SK-N-SH (cell line): ENCODE measurements around the gene FKBP4. TPM values are rescaled to one million over a fixed set of nuclear protein-coding genes. Genes with fewer than 3 reads are reported as not detected.

ENCODE experiments used
- CTCF ChIA-PET: fragments of 300-600, 350-600 bp; formaldehyde crosslinking; extraction: SDS; loops from one replicate; lab custom pipeline; 2021; lab: Yijun Ruan, JAX
- POLR2A ChIA-PET: fragments of 350-600 bp; sonication (Branson Sonifier 250); formaldehyde crosslinking; extraction: SDS; loops from one replicate; lab custom pipeline; 2020; ENCODE audit warnings: antibody characterized with exemption, inconsistent platforms; lab: Yijun Ruan, JAX
- DNase-seq: peaks from one replicate; pipeline ENCODE4 v3.0.0; 2012
- H2AFZ ChIP-seq: fragments of 200-600 bp; sonication (generic); 2 replicates; pipeline ENCODE4 v1.8.1; 2016; ENCODE audit warnings: antibody characterized with exemption, mild to moderate bottlenecking, low read depth
- H3F3A ChIP-seq: fragments of 200-600 bp; sonication (generic); replicated peaks from 2 replicates; pipeline ENCODE3; 2016; ENCODE audit warnings: antibody characterized with exemption, mild to moderate bottlenecking; ENCODE audit not compliant: insufficient read depth
- H3K27ac ChIP-seq, 2 experiments: fragments of 200-500 bp in 1 of 2; fragments of 200-600 bp in 1 of 2; sonication (Bioruptor generic) in 1 of 2; sonication (generic), shearing (Covaris generic) in 1 of 2; 2 replicates each; pipeline versions ENCODE4 v1.5.1 to v1.6.1; 2014 to 2016; ENCODE audit warnings: low read depth in 2 of 2, inconsistent platforms in 1 of 2, low read length in 1 of 2, mild to moderate bottlenecking in 1 of 2, mixed read lengths in 1 of 2
- H3K27me3 ChIP-seq: fragments of 200-600 bp; sonication (generic), shearing (Covaris generic); 2 replicates; pipeline ENCODE4 v1.6.1; 2016; ENCODE audit warnings: mixed run types; ENCODE audit not compliant: insufficient read depth
- H3K36me3 ChIP-seq, 2 experiments: fragments of 200-500 bp in 1 of 2; fragments of 200-600 bp in 1 of 2; sonication (Bioruptor generic) in 1 of 2; sonication (generic) in 1 of 2; replicated peaks in 1 of 2; 2 replicates each; pipeline versions ENCODE3 to v1.5.1; 2014 to 2016; ENCODE audit warnings: low read length in 1 of 2, mild to moderate bottlenecking in 1 of 2; ENCODE audit not compliant: insufficient read depth in 2 of 2, control insufficient read depth in 1 of 2
- H3K4me1 ChIP-seq, 2 experiments: fragments of 200-500 bp in 1 of 2; fragments of 200-600 bp in 1 of 2; sonication (Bioruptor generic) in 1 of 2; sonication (generic), shearing (Covaris generic) in 1 of 2; 2 replicates each; pipeline versions ENCODE4 v1.5.1 to v1.6.1; 2014 to 2016; ENCODE audit warnings: low read depth in 1 of 2, low read length in 1 of 2, mixed run types in 1 of 2; ENCODE audit not compliant: insufficient read depth in 2 of 2, control insufficient read depth in 1 of 2
- H3K4me2 ChIP-seq: fragments of 200-600 bp; sonication (generic), shearing (Covaris generic); 2 replicates; pipeline ENCODE4 v1.6.1; 2017; ENCODE audit warnings: mixed run types
- H3K4me3 ChIP-seq, 2 experiments: fragments of 200-500 bp in 1 of 2; fragments of 200-600 bp in 1 of 2; sonication (Bioruptor generic) in 1 of 2; sonication (generic), shearing (Covaris generic) in 1 of 2; 2 replicates each; pipeline versions ENCODE4 v1.5.1 to v1.8.1; 2014 to 2016; ENCODE audit warnings: low read depth in 2 of 2, inconsistent platforms in 1 of 2, low read length in 1 of 2, mild to moderate bottlenecking in 1 of 2, mixed read lengths in 1 of 2, moderate library complexity in 1 of 2
- H3K79me2 ChIP-seq: fragments of 200-600 bp; sonication (generic); 2 replicates; pipeline ENCODE4 v1.8.1; 2017; ENCODE audit warnings: mild to moderate bottlenecking; ENCODE audit not compliant: insufficient read depth
- H3K9ac ChIP-seq: fragments of 200-600 bp; sonication (generic); 2 replicates; pipeline ENCODE4 v1.6.1; 2017; ENCODE audit warnings: mixed run types
- H3K9me2 ChIP-seq: fragments of 200-600 bp; sonication (generic); 2 replicates; pipeline ENCODE4 v1.6.1; 2017; ENCODE audit warnings: mixed run types
- H3K9me3 ChIP-seq: fragments of 200-600 bp; sonication (generic); 2 replicates; pipeline ENCODE4 v1.6.1; 2017; ENCODE audit warnings: mixed run types, mild to moderate bottlenecking, moderate library complexity
- H4K20me1 ChIP-seq: fragments of 200-600 bp; sonication (generic); 2 replicates; pipeline ENCODE4 v1.6.1; 2017; ENCODE audit warnings: mild to moderate bottlenecking, mixed run types; ENCODE audit not compliant: insufficient read depth
- EP300 ChIP-seq, 2 experiments: IDR thresholded peaks; 2 replicates each; pipeline versions ENCODE4 v1.4.0 to v1.6.1; 2012; ENCODE audit warnings: borderline replicate concordance in 1 of 2, low read depth in 1 of 2, low read length in 1 of 2
- EZH2phosphoT487 ChIP-seq: fragments of 200-600 bp; sonication (generic); IDR thresholded peaks from 2 replicates; pipeline ENCODE4 v1.6.1; 2017; ENCODE audit warnings: low read depth, mixed run types, mild to moderate bottlenecking, antibody characterized with exemption, moderate library complexity, borderline replicate concordance
- FOSL2 ChIP-seq: IDR thresholded peaks from 2 replicates; pipeline ENCODE4 v1.4.0; 2012; ENCODE audit warnings: low read depth, mild to moderate bottlenecking, moderate library complexity, borderline replicate concordance
- FOXM1 ChIP-seq: IDR thresholded peaks from 2 replicates; pipeline ENCODE4 v1.4.0; 2012; ENCODE audit warnings: low read depth, mild to moderate bottlenecking
- GATA2 ChIP-seq: sonication (generic); formaldehyde crosslinking; IDR thresholded peaks from 2 replicates; pipeline ENCODE4 v1.5.0; 2020; ENCODE audit warnings: mild to moderate bottlenecking, missing genetic modification reagents
- JUND ChIP-seq: IDR thresholded peaks from 2 replicates; pipeline ENCODE4 v1.4.0; 2012
- MEF2A ChIP-seq: IDR thresholded peaks from 2 replicates; pipeline ENCODE4 v1.4.0; 2012; ENCODE audit warnings: low read depth, borderline replicate concordance
- MXI1 ChIP-seq: IDR thresholded peaks from 2 replicates; pipeline ENCODE4 v1.6.1; 2012; ENCODE audit warnings: mild to moderate bottlenecking, low read depth, low read length, improper control_type of control experiment
- NFIC ChIP-seq: IDR thresholded peaks from 2 replicates; pipeline ENCODE4 v1.4.0; 2012; ENCODE audit warnings: borderline replicate concordance
- NRF1 ChIP-seq: IDR thresholded peaks from 2 replicates; pipeline ENCODE4 v1.6.1; 2012; ENCODE audit warnings: low read depth, mild to moderate bottlenecking, low read length
- PBX3 ChIP-seq: IDR thresholded peaks from 2 replicates; pipeline ENCODE4; 2012
- POLR2AphosphoS5 ChIP-seq: IDR thresholded peaks from 2 replicates; pipeline ENCODE4 v1.6.1; 2012; ENCODE audit warnings: low read depth, low read length
- RAD21 ChIP-seq: IDR thresholded peaks from 2 replicates; pipeline ENCODE4 v1.6.1; 2012; ENCODE audit warnings: mild to moderate bottlenecking, low read length
- RXRA ChIP-seq: IDR thresholded peaks from 2 replicates; pipeline ENCODE4 v1.4.0; 2012; ENCODE audit warnings: low read depth, mild to moderate bottlenecking, borderline replicate concordance
- SIN3A ChIP-seq: IDR thresholded peaks from 2 replicates; pipeline ENCODE4 v1.6.1; 2012; ENCODE audit warnings: low read depth, mild to moderate bottlenecking, low read length, moderate library complexity, borderline replicate concordance
- SMC3 ChIP-seq: IDR thresholded peaks from 2 replicates; pipeline ENCODE4 v1.6.1; 2012; ENCODE audit warnings: low read depth, low read length, improper control_type of control experiment
- TCF12 ChIP-seq: IDR thresholded peaks from 2 replicates; pipeline ENCODE4 v1.4.0; 2012
- YY1 ChIP-seq: IDR thresholded peaks from 2 replicates; pipeline ENCODE4 v1.4.0; 2012; ENCODE audit warnings: low read depth, mild to moderate bottlenecking
- WGBS: methylation state at CpG from one replicate; pipeline ENCODE4 v1.1.6; 2017; ENCODE audit warnings: low lambda C conversion rate; 5-methylcytosine and 5-hydroxymethylcytosine counted together
- polyA plus RNA-seq, 3 experiments: library from polyadenylated mRNA; depleted of rRNA; stranded (reverse); fragments of >200 nt; gene quantifications; 2 replicates each; pipeline ENCODE4 v1.2.3, GENCODE V29; 2012

Gene FKBP4
- polyA plus RNA-seq, 1 of the 3 experiments (the other 2 are of a cell fraction), result 53.2 TPM

- TF ChIP-seq NFIC, result no peak
- no peak for TF ChIP-seq SMC3
- TF ChIP-seq PBX3, result no peak
- TF ChIP-seq MXI1, result no peak
- no peak for TF ChIP-seq RXRA
- TF ChIP-seq POLR2AphosphoS5, result no peak
- TF ChIP-seq FOXM1, result no peak
- no peak for TF ChIP-seq RAD21
- TF ChIP-seq YY1, result no peak
- no peak for TF ChIP-seq JUND
- no peak for TF ChIP-seq MEF2A
- no peak for TF ChIP-seq GATA2 (CRISPR knock-in tag)
- no peak for TF ChIP-seq EP300 (IDR thresholded peaks at IDR 0.05; ENCODE audit: borderline replicate concordance in 1 of 2, low read depth in 1 of 2, low read length in 1 of 2)
- no peak for TF ChIP-seq TCF12
- TF ChIP-seq EZH2phosphoT487, result no peak
- no peak for TF ChIP-seq FOSL2
- TF ChIP-seq NRF1, result no peak
- H4K20me1 ChIP-seq, result no peaks in the 10 kb centered on the region
- H3K4me3 ChIP-seq, result no peak overlapping the region
- no peaks in the 10 kb centered on the region for H3F3A ChIP-seq
- no peaks in the 10 kb centered on the region; the same call in 1 of the 2 replicates for H3K27me3 ChIP-seq
- no peak overlapping the region for H3K9ac ChIP-seq
- H2AFZ ChIP-seq, result no peak overlapping the region
- H3K4me2 ChIP-seq, result no peak overlapping the region
- ChIA-PET POLR2A (interaction anchor here (1.2 kb wide), 1 partner anchor 10 kb away, joined by 3 read pairs; the partner anchor contains the start of gene FKBP4), CTCF (interaction anchor here (1.0 to 3.5 kb wide), 10 partner anchors 10 to 202 kb away, joined by 3 to 80 read pairs (median 6); partner anchors contain the start of gene FKBP4)
- no peaks in the 10 kb centered on the region for H3K36me3 ChIP-seq
- no peaks in the 10 kb centered on the region for H3K79me2 ChIP-seq
- no peak for DNase-seq
- peaks cover 0 to 4% of the 10 kb centered on the region in 2 experiments; a peak in 1 of 4 replicates for H3K4me1 ChIP-seq
- H3K9me2 ChIP-seq, result no peaks in the 10 kb centered on the region
- 66% methylated on average over 5 of the region's 5 CpGs for WGBS
- no peaks in the 10 kb centered on the region for H3K9me3 ChIP-seq
- H3K27ac ChIP-seq, result no peak overlapping the region
These were observed 9.8 kb upstream of the FKBP4 start for GRCh38 chr12:2785017-2785416.

- Histone ChIP-seq H3K4me1 (peaks cover 0 to 5% of the 10 kb centered on the region in 2 experiments; a peak in 1 of 4 replicates), H3K9me2 (no peaks in the 10 kb centered on the region), H4K20me1 (no peaks in the 10 kb centered on the region), H3K27me3 (no peaks in the 10 kb centered on the region), H3K27ac (no peak overlapping the region), H3K9me3 (no peaks in the 10 kb centered on the region), H3F3A (no peaks in the 10 kb centered on the region), H2AFZ (no peak overlapping the region), H3K4me2 (no peak overlapping the region), H3K36me3 (no peaks in the 10 kb centered on the region)
- WGBS, result 76% methylated on average over 6 of the region's 6 CpGs
- no peak for DNase-seq
- no peak for TF ChIP-seq MEF2A
- no peak for TF ChIP-seq SIN3A
- TF ChIP-seq, all 33 proteins: peak for 0
- Histone ChIP-seq H3K9ac (no peak overlapping the region), H3K79me2 (peaks cover 5% of the 10 kb centered on the region; the same call in 1 of the 2 replicates), H3K4me3 (no peak overlapping the region)
- POLR2A ChIA-PET, result no interaction called here
- CTCF ChIA-PET, result interaction anchor here (1.0 to 1.6 kb wide), 4 partner anchors 10 to 53 kb away, joined by 3 to 5 read pairs (median 4); no protein-coding TSS in a partner anchor
These were observed 3.7 kb upstream of the FKBP4 start for GRCh38 chr12:2791089-2791488.
